GM06990 (cell line): Measurements from ENCODE around the gene CACNA2D3.

Experiments used
- DNase-seq: peaks from one replicate; pipeline ENCODE4 v3.0.0-alpha.2; 2011; ENCODE audit not compliant: insufficient read length; ENCODE audit errors: extremely low read depth
- H3K27me3 ChIP-seq: replicated peaks from 2 replicates; pipeline ENCODE4 v1.6.0; 2011; ENCODE audit warnings: low read length; ENCODE audit not compliant: control insufficient read depth, insufficient read depth
- H3K36me3 ChIP-seq: 2 replicates; pipeline ENCODE4 v1.5.1; 2011; ENCODE audit warnings: low read length; ENCODE audit not compliant: control insufficient read depth, insufficient read depth
- H3K4me3 ChIP-seq: replicated peaks from 2 replicates; pipeline ENCODE4 v1.5.1; 2011; ENCODE audit warnings: low read depth, mild to moderate bottlenecking, control low read depth, low read length
- CTCF ChIP-seq: IDR thresholded peaks from 2 replicates; pipeline ENCODE4 v1.5.1; 2011; ENCODE audit warnings: low read length, control low read depth, mild to moderate bottlenecking, inconsistent platforms; ENCODE audit not compliant: insufficient read depth, poor library complexity, severe bottlenecking

Gene CACNA2D3

GRCh38 chr3:54353946-54354345 is 231.6 kb downstream of the CACNA2D3 start:
- Histone ChIP-seq H3K36me3 (no peaks in the 10 kb centered on the region), H3K4me3 (no peak overlapping the region), H3K27me3 (no peaks in the 10 kb centered on the region)
- no peak for TF ChIP-seq CTCF
- DNase-seq, result no peak

DNA sequence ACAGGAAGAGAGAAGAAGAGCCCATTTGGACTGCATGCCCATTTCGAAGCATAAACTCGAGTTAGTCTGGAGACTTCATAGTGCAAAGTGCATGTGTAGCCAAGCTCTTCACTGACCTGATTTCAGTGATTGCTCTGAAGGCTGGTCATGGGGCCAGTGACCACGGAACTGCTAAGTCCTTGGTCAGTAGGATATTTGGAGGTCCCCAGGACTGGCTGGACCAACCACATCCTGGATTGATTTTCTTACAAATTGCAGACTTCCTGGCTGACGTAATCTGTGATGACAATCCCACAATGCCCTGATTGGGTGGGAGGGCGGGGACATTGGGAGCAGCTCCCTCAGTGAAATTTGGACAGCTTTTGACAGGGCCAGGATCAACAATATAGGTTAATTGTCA is 233.4 kb downstream of the CACNA2D3 start:
- H3K4me3 ChIP-seq, result no peak overlapping the region
- no peaks in the 10 kb centered on the region; the same call in 1 of the 2 replicates for H3K27me3 ChIP-seq
- no peak for DNase-seq
- no peak for TF ChIP-seq CTCF
- H3K36me3 ChIP-seq, result no peaks in the 10 kb centered on the region

- DNase-seq, result no peak
These were observed 234.1 kb downstream of the CACNA2D3 start for GRCh38 chr3:54356261-54357045.

DNA sequence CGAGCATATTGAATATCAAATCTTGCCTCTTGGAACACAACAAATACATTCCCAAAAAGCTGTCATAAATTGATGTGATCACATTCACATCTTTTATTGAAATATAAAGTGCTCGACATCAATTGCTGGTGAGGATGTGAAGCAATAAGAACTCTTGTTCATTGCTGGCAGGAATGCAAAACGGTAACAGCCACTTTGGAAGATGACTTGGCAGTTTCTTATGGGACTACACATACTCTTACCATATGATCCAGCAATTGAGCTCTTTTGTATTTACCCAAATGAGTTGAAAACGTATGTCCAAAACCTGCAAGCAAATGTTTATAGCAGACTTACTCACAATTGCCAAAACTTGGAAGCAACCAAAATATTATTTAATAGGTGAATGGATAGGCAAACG is 234.9 kb downstream of the CACNA2D3 start:
- no peak for DNase-seq
- TF ChIP-seq CTCF, result no peak
- H3K4me3 ChIP-seq, result no peak overlapping the region

More at GRCh38 chr3:54356261-54357045, 234.1 kb downstream of the CACNA2D3 start:
- Histone ChIP-seq H3K27me3 (no peaks in the 10 kb centered on the region; the same call in none of the 2 replicates), H3K4me3 (no peak overlapping the region), H3K36me3 (no peaks in the 10 kb centered on the region)
- no peak for TF ChIP-seq CTCF

GRCh38 chr3:54358316-54358715 is 236.0 kb downstream of the CACNA2D3 start:
- Histone ChIP-seq H3K27me3 (no peaks in the 10 kb centered on the region; the same call in none of the 2 replicates), H3K4me3 (no peak overlapping the region), H3K36me3 (no peaks in the 10 kb centered on the region)
- no peak for TF ChIP-seq CTCF
- no peak for DNase-seq

More for the DNA sequence above, 234.9 kb downstream of the CACNA2D3 start:
- no peaks in the 10 kb centered on the region for H3K36me3 ChIP-seq
- H3K27me3 ChIP-seq, result no peaks in the 10 kb centered on the region; the same call in none of the 2 replicates
